ENCODE measurements around the gene DNAI1. TPM values are rescaled to one million over a fixed set of nuclear protein-coding genes. Genes with fewer than 3 reads are reported as not detected.

The DNAI1 gene
- total RNA-seq, 2 experiments from 2014 or later: 0.34 TPM; not detected in 1

DNA sequence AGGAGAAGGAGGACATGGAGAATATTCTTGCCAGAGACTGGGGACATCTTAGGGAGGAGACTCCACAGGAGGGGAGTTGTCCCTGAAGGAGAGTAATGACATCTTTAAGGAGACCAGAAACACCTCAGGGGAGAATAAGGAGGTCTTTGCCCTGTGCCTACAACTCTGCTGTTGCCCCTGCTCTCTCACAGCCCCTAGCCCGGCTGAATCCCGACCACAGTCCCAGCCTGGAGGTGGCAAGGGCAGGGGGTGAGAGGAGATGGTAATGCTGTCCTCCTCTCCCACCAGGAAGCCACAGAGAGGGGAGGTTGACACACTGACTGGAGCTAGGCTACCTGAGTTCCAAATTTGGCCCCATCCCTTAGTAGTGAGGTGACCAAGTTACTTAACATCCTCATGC is 94.4 kb downstream of the DNAI1 start:
- H3K9me3 Mint-ChIP-seq (ENCODE audit: low read depth): no peaks in the 10 kb centered on the region
- intact Hi-C loops (cut with DNase I, micrococcal nuclease): no loop called here
- H3K36me3 Mint-ChIP-seq (ENCODE audit: low read depth): no peaks in the 10 kb centered on the region
- peaks cover 13% of the 10 kb centered on the region for H3K27me3 Mint-ChIP-seq
- no peak overlapping the region for H3K27ac Mint-ChIP-seq
- ATAC-seq (no peak), DNase-seq (no peak)
- no peak overlapping the region for H3K4me3 Mint-ChIP-seq
- ChIA-PET POLR2A (interaction anchor here (0.6 kb wide), 1 partner anchor 498 kb away, joined by 3 read pairs; no protein-coding TSS in a partner anchor), CTCF (no interaction called here)
- no peaks in the 10 kb centered on the region for H3K4me1 Mint-ChIP-seq

DNA sequence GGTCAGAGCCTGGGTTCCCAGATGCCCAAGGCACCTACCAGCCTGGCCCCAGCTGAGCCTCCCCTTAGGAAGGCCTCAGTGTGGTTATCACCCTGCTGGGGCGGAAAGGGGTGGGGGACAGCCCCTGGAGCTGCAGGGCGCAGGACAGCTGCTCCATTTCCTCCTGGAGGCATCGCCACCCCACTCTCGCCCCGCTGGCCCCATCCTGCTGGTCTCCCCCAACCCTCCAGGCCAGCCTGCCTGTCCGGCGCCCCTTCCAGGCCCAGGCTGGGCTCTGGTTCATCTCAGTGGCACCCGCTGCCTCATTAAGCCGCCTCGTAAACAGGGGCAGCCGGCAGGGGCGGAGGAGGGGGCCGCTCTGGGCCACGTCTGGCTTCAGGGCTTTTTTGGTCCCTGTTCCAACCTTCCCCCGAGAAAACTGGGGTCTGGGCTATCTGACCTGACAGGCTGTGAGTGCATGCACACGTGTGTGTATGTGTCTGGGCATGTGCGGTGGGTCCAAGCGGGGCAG is 95.0 kb downstream of the DNAI1 start:
- no peaks in the 10 kb centered on the region for H3K36me3 Mint-ChIP-seq (ENCODE audit: low read depth)
- peaks cover 8% of the 10 kb centered on the region for H3K27me3 Mint-ChIP-seq
- intact Hi-C loops (cut with DNase I, micrococcal nuclease): no loop called here
- ChIA-PET POLR2A (interaction anchor here (0.6 kb wide), 1 partner anchor 498 kb away, joined by 3 read pairs; no protein-coding TSS in a partner anchor), CTCF (no interaction called here)
- H3K4me1 Mint-ChIP-seq: no peaks in the 10 kb centered on the region
- ATAC-seq: no peak
- DNase-seq: no peak
- no peak overlapping the region for H3K27ac Mint-ChIP-seq
- no peaks in the 10 kb centered on the region for H3K9me3 Mint-ChIP-seq (ENCODE audit: low read depth)
- no peak overlapping the region for H3K4me3 Mint-ChIP-seq

DNA sequence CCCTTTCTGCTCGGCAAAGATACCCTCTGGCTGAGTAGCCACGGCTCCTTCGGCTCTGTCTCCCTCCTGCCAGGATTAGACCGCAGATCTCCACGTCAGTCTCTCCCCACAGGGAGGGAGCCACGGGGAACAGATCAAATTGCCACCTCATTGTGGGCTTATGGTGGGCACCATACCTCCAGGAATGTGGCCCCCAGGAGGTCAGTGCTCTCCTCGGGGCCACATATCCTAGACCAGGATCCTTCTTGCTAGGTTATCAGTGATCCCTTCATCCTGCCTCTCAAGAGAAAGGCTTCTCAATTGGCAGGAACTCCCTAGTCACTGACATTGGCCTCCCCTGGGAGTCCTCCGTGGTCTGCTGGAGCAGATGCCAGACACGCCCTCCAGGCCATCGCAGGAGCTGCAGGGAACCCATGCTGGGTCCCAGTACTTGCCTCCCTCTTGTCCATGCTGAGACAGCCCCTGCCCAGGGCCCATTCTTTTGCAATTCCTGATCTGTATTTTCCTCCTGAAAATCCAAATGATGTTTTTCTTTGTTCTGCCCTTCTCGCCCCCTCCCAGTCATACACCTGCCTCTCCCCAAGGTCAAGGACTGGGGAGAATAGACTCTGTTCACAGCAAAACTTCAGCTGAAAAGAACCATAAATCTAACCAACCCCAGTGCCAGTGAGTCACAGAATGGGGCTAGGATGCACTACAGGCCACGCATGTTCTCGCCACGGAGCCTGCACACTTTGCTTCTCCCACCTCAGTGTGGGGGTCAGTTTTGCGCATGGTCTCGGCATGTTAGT is 95.8 kb downstream of the DNAI1 start:
- ChIA-PET CTCF (interaction anchor here (1.0 kb wide), 1 partner anchor 150 kb away, joined by 3 read pairs; no protein-coding TSS in a partner anchor), POLR2A (no interaction called here)
- H3K4me1 Mint-ChIP-seq: no peaks in the 10 kb centered on the region
- DNase-seq (no peak), ATAC-seq (no peak)
- no peak overlapping the region for H3K4me3 Mint-ChIP-seq
- no peaks in the 10 kb centered on the region for H3K36me3 Mint-ChIP-seq (ENCODE audit: low read depth)
- no peaks in the 10 kb centered on the region for H3K9me3 Mint-ChIP-seq (ENCODE audit: low read depth)
- H3K27ac Mint-ChIP-seq: no peak overlapping the region
- H3K27me3 Mint-ChIP-seq: peaks cover 10% of the 10 kb centered on the region
- intact Hi-C loops (cut with DNase I, micrococcal nuclease): no loop called here

DNA sequence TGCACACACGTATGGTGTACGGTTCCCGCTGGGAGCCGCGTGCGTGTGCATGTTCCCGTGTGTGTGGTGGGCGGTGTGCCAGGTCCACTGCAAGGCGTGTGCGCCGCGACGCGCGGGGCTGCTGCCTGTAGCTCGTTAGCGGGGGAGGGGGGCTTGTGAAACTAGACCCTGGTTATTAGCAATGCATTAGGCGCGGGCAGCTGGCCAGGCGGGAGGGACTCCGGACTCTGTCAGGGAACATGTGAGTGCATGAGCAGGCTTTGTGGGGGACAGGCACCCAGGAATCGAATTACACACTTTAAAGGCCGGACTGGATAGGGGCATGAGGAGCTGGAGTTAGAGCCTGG is 96.4 kb downstream of the DNAI1 start:
- peaks cover 12% of the 10 kb centered on the region for H3K27me3 Mint-ChIP-seq
- H3K9me3 Mint-ChIP-seq (ENCODE audit: low read depth): no peaks in the 10 kb centered on the region
- no peaks in the 10 kb centered on the region for H3K4me1 Mint-ChIP-seq
- intact Hi-C loops (cut with DNase I, micrococcal nuclease): no loop called here
- CTCF ChIA-PET: interaction anchor here (0.8 to 1.0 kb wide), 2 partner anchors 8 to 151 kb away, joined by 3 read pairs; no protein-coding TSS in a partner anchor
- ATAC-seq: no peak
- POLR2A ChIA-PET: no interaction called here
- no peaks in the 10 kb centered on the region for H3K36me3 Mint-ChIP-seq (ENCODE audit: low read depth)
- no peak overlapping the region for H3K27ac Mint-ChIP-seq
- DNase-seq: no peak
- H3K4me3 Mint-ChIP-seq: no peak overlapping the region

DNA sequence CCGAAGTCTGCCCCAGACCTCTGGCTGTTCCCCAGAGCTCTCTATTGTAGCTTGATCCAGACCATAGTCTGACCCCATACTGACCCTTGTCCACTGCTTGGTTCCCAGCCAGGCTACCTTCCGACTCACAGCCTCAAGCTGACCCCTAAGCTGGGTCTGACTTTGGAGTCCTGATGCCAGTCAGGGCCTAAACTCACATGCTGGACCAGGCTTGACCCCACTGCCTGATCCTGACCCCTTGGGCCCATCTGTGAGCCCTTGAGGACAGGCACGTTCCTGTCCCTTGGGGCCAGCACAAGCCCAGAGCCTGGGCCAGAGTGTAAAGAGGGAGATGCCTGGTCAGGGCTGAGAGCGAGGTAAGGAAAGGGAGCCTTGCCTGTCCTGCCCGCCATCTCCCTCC is 96.9 kb downstream of the DNAI1 start:
- ATAC-seq: no peak
- intact Hi-C loops (cut with DNase I, micrococcal nuclease): no loop called here
- CTCF ChIA-PET: interaction anchor here (0.8 to 1.0 kb wide), 2 partner anchors 9 to 151 kb away, joined by 3 read pairs; no protein-coding TSS in a partner anchor

DNA sequence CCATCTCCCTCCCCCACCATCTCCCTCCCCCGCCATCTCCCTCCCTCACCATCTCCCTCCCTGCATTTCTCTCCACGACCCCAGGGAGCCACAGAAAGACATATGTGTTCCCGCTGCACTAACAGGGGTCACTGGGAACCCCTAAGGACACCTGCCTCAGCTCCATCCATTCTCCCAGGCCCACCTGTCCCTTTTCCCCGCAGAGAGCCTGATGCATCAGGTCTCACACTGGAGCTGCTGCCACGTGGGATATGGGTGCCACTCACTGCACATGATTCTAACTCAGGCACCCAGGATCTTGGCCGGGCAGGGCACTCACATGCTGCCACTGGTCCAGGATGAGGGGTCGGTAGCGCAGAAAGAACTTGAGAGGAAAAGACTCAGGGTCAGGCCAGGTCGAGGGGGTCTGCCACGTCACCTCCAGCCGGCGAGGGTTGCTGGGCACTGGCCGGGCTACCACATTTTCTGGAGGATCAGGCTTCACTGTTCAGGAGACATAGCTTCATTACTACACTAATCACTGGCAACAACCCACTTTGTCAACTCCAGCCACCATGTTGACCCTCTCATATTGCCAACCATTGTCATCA is 97.4 kb downstream of the DNAI1 start:
- POLR2A ChIA-PET: no interaction called here
- no peaks in the 10 kb centered on the region for H3K4me1 Mint-ChIP-seq

More for the DNA sequence above, 96.9 kb downstream of the DNAI1 start:
- POLR2A ChIA-PET: no interaction called here
- Mint-ChIP-seq H3K4me1 (no peaks in the 10 kb centered on the region), H3K36me3 (ENCODE audit: low read depth) (no peaks in the 10 kb centered on the region), H3K4me3 (no peak overlapping the region), H3K27me3 (peaks cover 16% of the 10 kb centered on the region), H3K27ac (no peak overlapping the region), H3K9me3 (ENCODE audit: low read depth) (no peaks in the 10 kb centered on the region)
- no peak for DNase-seq

DNA sequence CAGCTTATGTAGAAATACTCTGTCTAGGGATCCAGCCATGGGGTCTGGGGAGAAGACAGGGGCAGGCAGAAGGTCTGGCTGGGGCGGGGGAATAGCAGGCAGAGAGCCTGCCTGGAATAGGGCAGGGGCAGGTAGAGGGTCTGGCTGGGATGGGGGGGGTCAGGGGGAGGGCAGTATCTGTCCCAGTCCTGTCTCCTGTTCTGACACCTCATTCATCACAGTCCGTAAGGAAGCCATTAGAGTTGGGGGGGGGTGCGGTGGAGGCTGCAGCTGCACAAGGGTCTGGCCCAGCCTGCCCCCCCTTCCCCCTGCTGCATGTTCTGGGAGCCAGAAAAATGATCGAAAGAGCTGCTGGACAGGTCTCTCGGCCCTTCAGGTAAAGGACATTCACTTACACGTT is 98.3 kb downstream of the DNAI1 start:
- POLR2A ChIA-PET: no interaction called here
- intact Hi-C loops (cut with DNase I, micrococcal nuclease): no loop called here
- no peak for DNase-seq
- H3K27ac Mint-ChIP-seq: no peak overlapping the region
- H3K27me3 Mint-ChIP-seq: peaks cover 16% of the 10 kb centered on the region
- no peak overlapping the region for H3K4me3 Mint-ChIP-seq
- CTCF ChIA-PET: no interaction called here
- no peaks in the 10 kb centered on the region for H3K36me3 Mint-ChIP-seq (ENCODE audit: low read depth)
- H3K4me1 Mint-ChIP-seq: no peaks in the 10 kb centered on the region
- no peak for ATAC-seq
- no peaks in the 10 kb centered on the region for H3K9me3 Mint-ChIP-seq (ENCODE audit: low read depth)

More for the DNA sequence above, 97.4 kb downstream of the DNAI1 start:
- Mint-ChIP-seq H3K4me3 (no peak overlapping the region), H3K36me3 (ENCODE audit: low read depth) (no peaks in the 10 kb centered on the region), H3K27me3 (peaks cover 16% of the 10 kb centered on the region), H3K27ac (no peak overlapping the region), H3K9me3 (ENCODE audit: low read depth) (no peaks in the 10 kb centered on the region)
- CTCF ChIA-PET: no interaction called here
- intact Hi-C loops (cut with DNase I, micrococcal nuclease): no loop called here
- no peak for ATAC-seq
- no peak for DNase-seq

DNA sequence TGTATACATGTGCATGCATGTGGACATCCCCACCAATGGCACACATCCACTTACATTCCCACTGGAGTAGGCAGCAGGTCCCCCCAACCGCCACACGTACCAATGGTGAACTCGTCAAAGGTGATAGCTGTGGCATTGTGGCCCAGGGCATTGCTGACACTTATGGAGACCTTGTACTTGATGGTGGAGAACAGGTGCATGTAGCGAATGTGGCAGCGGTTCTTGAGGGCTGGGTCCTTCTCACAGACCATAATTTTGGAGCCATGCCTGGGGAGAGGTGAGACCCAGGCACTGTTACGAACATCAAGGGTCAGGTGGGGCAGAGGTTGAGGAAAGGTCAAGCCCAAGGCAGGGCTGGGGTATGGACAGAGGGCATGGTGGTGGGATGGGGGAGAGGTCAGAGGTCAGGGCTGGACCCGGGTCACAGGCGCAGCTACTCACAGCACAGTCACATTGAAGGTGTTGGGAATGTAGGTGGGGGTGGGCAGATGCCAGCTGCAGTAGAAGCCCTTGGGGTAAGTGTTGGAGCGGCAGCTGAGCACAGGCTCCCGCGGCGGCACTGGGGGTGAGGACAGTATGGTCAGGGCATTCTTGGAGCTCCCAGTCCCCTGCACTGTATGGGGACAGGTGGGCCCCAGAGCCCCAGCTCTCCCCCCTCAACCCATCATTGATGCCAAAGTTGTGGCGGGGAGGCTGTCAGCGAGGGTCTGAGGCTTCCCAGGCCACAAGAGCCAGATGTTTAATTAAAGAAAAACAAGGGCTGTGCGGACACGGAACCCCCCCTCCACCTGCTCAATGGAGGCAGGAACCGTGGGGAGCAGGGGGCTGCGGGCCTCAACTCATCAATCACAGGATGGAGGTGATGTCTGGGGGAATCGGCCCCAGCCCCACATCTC is 99.1 kb downstream of the DNAI1 start:
- ChIA-PET POLR2A (no interaction called here), CTCF (no interaction called here)
- Mint-ChIP-seq H3K27ac (no peak overlapping the region), H3K9me3 (ENCODE audit: low read depth) (no peaks in the 10 kb centered on the region), H3K4me3 (no peak overlapping the region), H3K4me1 (no peaks in the 10 kb centered on the region), H3K36me3 (ENCODE audit: low read depth) (no peaks in the 10 kb centered on the region), H3K27me3 (peaks cover 16% of the 10 kb centered on the region)
- no peak for ATAC-seq
- DNase-seq: no peak
- intact Hi-C loops (cut with DNase I, micrococcal nuclease): no loop called here

DNA sequence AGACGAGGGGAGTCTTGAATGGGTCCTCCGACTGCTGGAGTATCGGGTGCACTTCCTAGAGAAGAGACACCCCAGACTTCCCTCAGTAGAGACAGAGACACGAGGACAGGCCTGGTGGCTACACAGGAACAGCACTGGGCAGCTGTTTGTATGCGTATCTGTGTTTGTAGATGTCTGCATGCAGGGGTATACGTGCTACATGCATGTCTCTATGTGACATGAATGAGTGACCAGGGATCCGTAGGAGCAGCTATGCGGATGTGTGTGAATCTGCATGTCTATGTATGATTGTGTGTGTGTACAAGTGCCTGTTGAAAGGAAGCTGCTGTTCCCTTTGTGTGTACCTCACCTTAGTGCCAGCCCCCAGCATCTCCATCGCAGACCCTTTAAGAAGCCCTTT is 99.8 kb downstream of the DNAI1 start:
- intact Hi-C loops (cut with DNase I, micrococcal nuclease): no loop called here
- Mint-ChIP-seq H3K4me3 (no peak overlapping the region), H3K27ac (no peak overlapping the region), H3K27me3 (peaks cover 17% of the 10 kb centered on the region), H3K9me3 (ENCODE audit: low read depth) (no peaks in the 10 kb centered on the region), H3K36me3 (ENCODE audit: low read depth) (no peaks in the 10 kb centered on the region), H3K4me1 (no peaks in the 10 kb centered on the region)
- ChIA-PET POLR2A (no interaction called here), CTCF (interaction anchor here (0.7 to 1.0 kb wide), 2 partner anchors 47 to 154 kb away, joined by 3 read pairs; no protein-coding TSS in a partner anchor)
- no peak for ATAC-seq
- no peak for DNase-seq

DNA sequence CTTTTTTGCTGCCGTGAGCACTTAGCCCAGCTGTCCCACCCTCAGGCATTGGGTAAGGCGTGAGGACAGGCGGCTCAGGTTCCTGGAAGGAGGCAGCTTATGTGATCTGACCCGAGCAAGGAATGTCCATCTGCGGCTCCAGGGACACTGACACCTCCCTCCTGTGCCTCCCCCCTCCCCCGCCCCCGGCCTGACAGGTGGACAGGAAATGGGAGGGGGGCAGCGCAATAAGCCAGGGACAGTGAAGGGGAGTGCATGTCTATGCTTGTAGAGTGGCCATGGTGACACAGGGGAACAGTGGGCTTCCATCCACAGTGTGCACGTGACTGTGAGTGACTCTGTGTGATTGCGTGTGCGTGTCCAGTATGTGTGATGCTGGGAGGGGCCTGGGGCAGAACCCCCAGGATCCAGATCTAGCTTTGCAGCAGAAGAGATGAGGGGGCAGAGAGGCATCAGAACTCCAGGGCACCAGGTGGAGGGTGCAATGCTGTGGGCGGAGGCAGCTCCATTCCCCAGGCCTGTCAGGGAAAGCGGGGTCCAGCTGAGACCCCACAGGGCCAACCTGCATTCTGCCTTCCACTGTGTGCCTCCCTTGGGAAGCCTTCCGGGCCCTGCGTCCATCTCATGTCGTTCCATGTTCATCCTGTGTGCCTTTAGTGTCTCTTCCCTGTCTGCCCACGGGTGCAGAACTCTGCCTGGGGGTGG is 100.5 kb downstream of the DNAI1 start:
- Mint-ChIP-seq H3K36me3 (ENCODE audit: low read depth) (no peaks in the 10 kb centered on the region), H3K9me3 (ENCODE audit: low read depth) (no peaks in the 10 kb centered on the region), H3K27ac (no peak overlapping the region), H3K4me1 (no peaks in the 10 kb centered on the region), H3K4me3 (no peak overlapping the region), H3K27me3 (peaks cover 22% of the 10 kb centered on the region)
- POLR2A ChIA-PET: no interaction called here
- intact Hi-C loops (cut with DNase I, micrococcal nuclease): no loop called here
- DNase-seq (no peak), ATAC-seq (no peak)
- CTCF ChIA-PET: interaction anchor here (0.7 to 1.0 kb wide), 2 partner anchors 46 to 155 kb away, joined by 3 read pairs; no protein-coding TSS in a partner anchor
